ENCODE measurements around the gene FARP2.
"Not testable (repeated sequence)": the region's sequence is repeated elsewhere in the genome, so short reads cannot be mapped to it uniquely, and the experiment has no call there.

FARP2 gene, protein sequence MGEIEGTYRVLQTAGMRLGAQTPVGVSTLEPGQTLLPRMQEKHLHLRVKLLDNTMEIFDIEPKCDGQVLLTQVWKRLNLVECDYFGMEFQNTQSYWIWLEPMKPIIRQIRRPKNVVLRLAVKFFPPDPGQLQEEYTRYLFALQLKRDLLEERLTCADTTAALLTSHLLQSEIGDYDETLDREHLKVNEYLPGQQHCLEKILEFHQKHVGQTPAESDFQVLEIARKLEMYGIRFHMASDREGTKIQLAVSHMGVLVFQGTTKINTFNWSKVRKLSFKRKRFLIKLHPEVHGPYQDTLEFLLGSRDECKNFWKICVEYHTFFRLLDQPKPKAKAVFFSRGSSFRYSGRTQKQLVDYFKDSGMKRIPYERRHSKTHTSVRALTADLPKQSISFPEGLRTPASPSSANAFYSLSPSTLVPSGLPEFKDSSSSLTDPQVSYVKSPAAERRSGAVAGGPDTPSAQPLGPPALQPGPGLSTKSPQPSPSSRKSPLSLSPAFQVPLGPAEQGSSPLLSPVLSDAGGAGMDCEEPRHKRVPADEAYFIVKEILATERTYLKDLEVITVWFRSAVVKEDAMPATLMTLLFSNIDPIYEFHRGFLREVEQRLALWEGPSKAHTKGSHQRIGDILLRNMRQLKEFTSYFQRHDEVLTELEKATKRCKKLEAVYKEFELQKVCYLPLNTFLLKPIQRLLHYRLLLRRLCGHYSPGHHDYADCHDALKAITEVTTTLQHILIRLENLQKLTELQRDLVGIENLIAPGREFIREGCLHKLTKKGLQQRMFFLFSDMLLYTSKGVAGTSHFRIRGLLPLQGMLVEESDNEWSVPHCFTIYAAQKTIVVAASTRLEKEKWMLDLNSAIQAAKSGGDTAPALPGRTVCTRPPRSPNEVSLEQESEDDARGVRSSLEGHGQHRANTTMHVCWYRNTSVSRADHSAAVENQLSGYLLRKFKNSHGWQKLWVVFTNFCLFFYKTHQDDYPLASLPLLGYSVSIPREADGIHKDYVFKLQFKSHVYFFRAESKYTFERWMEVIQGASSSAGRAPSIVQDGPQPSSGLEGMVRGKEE

DNA sequence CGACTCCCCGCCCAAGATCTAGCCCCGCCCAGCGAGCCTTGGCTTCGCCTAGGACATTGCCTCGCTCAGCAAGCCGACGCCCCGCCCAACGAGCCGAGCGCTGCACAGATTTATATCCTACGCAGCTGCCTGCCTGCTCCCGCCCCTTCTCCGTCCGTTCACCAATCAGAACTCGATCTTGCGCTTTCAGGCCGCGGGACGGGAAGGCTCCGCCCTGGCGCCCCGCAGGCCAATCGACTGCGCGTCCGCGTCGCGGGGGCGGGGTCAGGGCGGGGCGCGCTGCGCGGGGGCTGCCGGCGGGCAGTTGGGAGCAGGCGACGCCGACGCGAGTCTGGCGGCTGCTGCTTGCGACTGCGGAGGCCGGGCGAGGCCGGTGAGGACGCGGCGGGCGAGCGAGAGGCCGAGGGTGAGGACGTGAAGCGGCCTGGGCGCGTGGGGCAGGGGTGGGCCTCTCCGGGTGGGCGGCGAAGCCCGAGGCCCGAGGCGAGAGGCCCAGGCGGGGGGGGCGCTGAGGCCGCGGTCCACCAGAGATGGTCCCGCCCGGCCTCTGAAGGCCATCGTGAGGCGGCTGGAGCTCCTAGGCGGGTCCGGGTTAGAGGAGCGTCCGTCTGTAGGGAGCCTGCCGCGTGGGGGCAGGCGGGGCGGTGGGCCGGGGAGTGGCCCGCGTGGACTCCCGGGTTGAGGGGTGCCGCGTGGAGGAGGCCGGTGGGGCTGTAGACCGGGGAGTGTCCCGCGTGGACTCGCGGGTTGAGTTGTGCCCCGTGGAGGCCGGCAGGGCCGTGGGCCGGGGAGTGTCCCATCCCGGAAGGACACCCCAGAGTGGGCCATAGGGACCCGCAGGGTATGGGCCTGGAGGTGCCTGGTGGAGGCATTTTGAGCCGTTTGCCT, at the start of gene FARP2:
TSS of gene FARP2 (plus strand) at position 303 of the 888 bp plus-strand sequence. CDS start 16,823 bp downstream, outside the sequence.
- DNase-seq, result peak; percentile 93

DNA sequence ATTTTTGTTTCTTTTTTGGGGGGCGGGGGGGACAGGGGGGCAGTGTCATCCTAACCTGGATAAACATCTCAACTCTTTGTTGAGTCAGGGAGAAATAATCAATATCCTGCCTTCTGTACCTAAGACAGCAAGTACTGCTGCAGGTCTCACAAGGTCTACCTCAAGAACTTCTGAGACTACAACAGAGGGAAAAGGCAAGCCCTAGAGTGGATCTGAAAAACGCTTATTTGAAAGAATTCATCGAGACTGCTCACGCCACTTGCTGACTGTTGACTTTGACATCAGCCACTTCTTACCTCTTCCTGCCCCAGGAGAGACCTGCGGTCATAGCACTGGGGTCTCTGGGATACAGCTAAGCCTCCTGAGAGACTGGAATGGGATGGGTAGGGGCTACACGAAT, 49.0 kb upstream of the FARP2 start:
- DNase-seq, result no peak

DNA sequence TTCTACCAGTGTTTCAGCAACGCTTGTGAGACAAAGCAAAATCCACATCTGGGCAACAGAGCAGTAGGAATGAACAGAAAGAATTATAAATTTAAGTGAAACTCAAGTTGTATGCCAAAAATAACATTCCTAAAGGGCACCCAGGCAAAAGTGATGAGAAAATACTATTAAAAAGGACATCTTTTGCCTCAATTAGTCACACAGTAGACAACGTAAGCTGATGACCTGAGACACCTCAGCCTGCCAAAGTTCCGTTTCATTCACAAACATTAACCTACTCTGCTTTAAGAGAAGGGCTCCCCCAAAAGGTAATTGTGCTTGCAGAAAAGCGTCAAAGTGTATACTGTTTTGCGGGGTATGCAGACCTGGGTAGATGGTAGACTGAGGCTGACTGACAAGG, 47.8 kb upstream of the FARP2 start:
- no peak for DNase-seq

DNA sequence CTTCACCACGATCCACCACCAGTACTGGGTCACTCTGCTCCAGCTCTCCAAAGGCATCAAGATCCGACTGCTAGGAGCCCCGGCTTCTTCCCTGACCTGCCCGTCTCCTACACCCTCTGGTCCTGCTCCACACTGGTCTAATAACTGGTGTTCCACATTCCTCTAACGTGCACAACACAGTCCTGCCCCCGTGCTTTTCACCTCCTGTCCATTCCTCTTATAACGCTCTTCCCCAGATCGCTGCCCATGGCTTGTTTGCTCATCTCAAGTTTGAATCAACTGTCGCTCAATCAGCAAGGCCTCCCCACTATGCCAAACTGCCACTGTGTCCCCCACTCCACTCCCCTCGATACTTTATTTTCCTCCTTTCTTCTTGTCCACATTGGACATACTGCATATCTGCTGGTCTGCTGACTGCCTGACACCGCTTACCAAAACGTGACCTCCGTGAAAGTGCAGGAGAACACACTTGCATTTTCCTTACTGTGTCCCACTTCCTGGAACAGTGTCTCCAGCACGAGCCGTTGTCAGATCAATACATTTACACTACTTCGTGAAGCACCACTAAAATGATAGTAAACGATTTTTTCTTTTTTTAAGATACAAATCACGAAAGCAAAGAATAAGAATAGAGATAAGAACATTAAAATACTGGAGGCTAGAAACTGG, 47.1 kb upstream of the FARP2 start:
- DNase-seq, result no peak

DNA sequence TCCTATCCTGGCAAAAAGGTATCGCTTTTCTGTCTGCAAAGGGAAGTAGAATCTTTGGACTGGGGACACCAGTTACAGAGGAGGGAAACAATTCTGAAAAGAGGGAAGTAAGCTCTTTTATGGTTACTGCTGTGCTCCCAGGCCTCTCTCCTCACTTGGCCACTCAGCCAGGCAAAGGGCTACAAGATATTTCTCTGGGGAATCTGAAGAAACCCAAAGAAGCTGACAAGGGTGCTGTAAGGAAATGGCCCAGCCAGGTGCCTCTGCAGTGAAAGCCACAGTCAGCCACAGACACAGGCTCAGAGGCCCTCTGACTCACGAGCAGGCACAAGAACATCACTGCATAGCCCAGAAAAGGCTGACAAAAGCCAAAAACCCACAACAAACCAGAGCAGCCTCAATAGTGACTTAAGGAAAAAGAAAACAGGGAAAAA, 46.4 kb upstream of the FARP2 start:
- DNase-seq, result no peak

DNA sequence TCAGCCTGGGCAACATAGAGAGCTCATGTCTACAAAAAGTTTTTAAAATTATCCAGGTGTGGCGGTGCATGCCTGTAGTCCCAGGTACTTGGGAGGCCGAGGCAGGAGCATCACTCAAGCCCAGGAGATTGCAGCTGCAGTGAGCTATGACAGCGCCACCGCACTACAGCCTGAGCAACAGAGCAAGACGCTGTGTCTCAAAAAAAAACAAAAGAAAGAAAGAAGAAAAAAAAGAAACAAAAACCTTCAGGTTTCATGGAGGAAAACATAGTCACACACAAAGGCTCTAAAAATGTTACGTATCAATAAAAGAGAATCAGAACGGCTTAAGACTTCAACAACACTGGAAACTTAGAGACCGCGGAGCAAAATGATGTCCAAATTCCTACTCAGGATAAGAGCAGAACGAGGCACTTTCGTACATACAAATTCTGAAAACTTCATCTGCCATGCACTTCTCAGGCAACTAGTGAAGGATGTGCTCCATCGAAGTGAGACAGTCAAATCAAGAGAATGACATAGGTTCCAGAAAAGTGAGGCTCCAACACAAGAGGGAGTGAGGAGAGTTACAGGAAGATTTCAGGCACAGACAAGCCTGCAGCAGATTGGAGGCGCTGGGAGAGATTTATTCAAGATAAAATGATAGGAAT, 45.0 kb upstream of the FARP2 start:
- no peak for DNase-seq

DNA sequence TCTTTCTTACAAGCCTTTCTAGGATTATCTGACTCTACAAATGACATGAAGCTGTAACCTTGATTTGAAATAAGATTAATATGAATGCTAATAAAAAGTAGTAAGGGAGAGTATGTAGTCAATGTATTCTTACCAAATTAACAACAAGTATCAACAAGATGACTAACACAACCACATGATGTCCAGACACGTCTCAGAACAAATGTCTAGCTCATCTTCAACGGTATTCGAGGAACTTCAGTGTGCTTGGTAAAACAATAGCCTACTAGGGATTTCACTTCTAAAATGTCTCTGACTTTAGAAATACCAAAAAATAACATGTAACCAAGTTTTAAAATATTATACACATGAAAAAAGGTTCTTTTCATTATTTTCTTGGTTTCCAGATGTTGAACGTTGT, 44.0 kb upstream of the FARP2 start:
- no peak for DNase-seq

DNA sequence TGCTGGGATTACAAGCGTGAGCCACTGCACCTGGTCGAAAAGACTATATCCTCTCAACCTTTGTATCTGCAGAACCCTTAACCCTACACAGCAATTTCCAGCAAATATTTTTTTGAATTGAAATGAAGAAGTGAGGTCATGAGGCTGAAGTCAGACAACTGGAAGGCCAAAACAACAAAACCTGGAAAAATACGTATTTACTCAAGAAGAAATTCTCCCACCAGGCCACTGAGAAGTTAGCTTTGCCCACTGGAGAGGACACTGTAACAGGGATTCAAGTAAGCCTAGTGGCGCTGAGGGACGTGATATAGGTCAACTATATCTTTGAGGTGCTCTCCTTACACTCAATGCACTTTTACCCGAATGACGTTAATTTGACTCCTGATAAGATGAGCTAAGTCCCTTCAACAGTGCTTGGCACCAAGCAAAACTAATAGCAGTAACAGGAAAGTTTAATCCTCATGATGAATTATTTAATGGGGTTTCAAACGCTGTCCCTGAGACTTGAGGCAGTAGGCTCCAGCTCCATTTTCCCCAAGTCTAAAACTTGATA, 42.5 kb upstream of the FARP2 start:
- DNase-seq, result no peak

DNA sequence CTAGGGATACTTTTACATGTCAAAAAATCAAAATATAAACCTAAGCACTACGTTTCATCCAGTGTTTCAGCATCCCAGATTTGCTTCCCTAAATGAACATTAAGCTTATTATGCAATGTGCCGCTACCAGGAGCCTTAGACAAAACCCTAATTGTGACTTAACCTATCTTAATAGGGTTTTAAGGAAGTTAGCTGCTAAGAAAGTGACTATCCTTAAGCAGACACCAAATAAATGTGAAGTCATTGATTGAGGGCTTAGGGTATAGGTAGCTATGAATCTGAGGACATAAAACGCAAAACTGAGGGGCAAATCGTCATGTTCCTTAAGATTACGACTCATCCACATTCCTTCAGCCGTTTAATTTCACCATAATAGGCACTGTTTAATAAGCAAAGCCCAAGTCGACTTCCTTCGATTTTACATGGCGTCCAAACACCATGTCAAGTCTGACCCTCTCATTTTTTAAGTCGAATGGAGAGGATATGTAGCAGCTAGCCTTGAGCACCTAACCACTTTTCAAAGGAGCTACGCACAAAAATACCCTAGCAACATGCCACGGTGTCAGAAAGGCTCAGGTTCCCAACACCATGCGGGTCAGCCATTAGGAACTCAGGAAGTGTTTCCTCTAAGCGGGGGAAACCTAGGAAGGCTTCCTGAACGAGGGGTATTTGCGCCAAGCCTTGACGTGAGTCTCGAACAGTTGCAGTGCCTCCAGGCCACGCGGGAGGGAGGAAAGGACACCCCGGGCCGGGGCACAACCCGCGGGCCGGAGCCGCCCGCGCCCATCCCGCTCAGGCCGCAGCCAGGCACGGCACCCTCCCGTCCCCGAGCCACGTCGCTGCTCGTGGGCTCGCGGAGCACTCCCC, 41.6 kb upstream of the FARP2 start:
- DNase-seq, result peak; percentile 57

DNA sequence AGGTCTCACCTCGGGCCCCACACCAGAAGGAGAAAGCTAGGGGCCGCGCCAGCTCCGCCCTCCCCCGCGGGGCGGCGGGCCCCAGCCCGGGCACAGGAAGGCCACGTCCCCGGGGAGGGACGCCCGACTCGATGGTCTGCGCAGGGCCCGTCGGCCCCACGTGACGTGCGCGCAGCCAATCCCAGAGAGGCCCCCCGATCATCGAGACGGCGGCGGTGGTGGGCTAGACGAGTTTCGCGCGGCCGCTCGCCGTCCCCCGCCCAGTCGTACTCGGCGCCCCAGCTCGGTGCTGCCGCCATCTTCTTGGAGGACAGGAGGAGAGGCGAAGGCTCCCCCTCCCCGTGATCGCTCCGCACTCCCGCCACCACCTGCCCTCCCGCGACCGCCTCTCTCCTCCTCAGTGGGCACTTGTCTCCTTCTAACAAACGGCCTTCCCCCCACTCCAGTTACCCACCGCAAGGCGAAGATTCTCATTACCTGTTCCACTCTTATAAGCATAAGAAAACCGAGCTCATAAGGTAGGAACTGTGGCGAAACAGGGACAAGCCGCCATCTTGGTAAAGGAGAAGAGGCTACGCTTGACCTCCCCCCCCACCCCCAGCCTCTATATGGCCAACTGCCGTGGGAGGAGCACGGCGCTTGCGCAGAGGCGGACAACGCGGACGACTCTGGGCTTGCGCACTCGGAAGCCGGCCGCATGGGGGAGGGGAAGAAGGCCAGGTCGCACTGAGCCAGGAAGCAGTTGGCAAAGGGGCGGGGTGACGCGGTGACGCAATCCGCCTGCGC, 40.8 kb upstream of the FARP2 start, which contains the start of gene HDLBP:
TSS of gene HDLBP (minus strand) at position 580 of the 786 bp plus-strand sequence. CDS start 48,803 bp downstream, outside the sequence.
- DNase-seq, result peak; percentile 95

DNA sequence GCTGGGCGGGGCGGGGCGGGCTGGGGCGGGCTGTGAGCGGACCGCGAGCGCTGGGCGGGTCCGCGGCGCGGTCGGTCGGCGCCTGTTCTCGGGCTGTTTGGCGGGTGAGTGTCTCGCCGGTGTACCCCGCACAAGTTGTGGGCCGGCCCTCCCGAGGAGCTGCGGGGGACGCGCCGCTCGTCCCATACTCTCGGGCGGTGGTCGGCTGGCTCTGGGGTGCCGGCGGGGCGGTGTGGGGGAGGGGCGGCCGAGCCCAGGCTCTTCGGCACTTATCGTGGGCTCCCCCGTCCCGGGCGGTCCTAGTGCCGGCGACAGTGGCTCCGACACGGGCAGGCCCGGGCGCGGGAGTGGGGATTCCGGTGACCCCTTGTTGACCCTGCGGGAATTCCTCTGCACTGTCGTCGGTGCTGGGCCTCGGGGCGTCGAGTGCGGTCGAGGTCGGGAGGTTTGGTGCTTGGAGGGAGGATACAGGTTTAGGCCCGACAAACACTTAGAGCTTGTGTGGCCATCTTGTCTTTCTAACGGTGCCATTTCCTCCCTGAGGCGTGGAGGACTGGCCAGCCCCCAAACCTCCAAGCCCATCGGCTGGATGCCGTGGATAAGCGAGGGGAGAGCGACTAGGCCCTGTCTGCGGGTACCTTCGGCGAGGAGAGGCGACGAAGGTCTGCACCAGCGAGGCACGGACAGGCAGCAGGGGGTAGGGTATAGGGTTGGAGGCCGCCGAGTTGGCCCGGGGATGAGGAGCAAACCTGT, 40.0 kb upstream of the FARP2 start, which contains the start of gene SEPTIN2:
TSS of gene SEPTIN2 (plus strand) at position 47 of the 753 bp plus-strand sequence. CDS start 8,308 bp downstream, outside the sequence.
- DNase-seq, result no peak

DNA sequence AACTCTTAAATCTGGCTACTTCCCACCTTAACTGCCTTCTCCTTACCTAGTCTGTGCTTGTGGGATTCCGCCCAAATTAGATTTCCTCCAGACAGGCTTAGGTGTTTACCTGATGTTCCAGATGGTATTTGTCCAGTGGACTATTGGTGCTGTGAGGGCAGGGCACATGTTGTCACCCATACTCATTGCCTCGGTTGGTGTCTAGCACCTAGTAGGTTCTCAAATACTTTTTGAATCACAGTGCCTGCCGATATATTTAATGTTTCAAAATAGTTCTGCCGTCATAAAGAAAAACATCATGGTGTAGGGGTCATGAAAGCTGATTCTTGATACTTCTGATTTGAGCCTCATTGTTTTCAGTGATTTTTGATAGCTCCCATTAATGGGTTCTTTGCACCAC, 39.3 kb upstream of the FARP2 start:
- DNase-seq, result no peak

DNA sequence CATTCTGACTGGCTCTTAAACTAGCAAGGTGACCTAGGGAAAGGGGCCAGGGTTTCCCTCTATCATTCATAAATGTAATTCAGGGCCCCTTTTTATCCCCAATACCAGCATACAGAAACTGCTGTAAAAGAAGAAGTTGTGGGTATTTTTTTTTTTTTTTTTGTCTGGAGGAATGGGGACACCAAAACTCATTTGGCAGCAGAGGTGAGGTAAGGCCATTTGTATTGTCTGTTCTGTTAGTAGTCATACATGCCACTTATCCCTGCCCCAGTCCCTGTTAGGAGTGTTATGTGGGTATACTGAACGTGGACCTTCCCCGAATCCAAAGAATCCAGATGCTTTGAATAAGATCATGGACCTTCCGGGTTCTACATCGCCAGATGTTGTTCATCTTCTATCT, 38.7 kb upstream of the FARP2 start:
- DNase-seq, result no peak

DNA sequence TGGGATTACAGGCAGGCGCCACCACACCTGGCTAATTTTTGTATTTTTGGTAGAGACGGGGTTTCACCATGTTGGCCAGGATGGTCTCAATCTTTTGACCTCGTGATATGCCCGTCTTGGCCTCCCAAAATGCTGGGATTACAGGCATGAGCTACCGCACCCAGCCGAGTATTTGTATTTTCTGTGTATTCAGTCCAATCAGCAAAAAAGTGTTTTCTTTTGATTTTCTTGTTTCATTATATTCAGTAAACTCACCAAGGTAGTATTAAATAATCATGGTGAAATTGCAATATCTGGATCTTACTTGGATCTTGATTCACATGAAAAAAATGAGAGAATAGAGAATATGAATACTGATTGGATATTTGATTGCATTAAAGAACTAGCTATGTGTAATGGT, 37.3 kb upstream of the FARP2 start:
- not testable (repeated sequence) for DNase-seq

DNA sequence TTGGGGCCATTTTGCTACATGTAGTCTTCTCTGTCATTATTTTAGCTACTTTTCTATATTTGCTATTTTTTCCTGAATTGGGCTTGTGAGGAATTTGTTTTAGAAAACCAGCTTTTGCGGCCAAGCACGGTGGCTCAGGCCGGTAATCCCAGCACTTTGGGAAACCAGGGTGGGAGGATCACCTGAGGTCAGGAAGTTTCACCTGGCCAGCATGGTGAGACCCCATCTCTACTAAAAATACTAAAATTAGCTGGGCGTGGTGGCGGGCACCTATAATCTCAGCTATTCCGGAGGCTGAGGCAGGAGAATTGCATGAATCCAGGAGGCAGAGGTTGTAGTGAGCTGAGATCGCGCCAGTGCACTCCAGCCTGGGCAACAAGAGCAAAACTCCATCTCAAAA, 35.7 kb upstream of the FARP2 start:
- DNase-seq, result no peak

DNA sequence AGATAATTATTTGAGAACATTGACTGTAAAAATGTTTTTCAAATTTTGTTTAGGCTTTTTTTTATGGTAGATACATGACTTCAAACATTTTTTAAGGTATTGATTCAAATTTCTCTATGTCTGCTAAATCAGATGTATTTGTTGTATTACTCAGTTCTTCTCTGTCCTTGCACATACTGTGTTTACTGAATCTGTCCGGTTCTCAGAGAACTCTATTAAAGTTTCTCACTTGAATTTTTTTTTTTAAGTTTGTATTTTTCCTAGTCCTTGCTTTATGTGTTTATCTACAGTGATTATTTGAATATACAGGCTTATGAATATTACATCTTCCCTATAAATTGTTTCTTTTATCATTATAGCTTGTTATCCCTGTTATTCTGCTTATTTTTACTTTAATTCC, 35.1 kb upstream of the FARP2 start:
- DNase-seq, result no peak

DNA sequence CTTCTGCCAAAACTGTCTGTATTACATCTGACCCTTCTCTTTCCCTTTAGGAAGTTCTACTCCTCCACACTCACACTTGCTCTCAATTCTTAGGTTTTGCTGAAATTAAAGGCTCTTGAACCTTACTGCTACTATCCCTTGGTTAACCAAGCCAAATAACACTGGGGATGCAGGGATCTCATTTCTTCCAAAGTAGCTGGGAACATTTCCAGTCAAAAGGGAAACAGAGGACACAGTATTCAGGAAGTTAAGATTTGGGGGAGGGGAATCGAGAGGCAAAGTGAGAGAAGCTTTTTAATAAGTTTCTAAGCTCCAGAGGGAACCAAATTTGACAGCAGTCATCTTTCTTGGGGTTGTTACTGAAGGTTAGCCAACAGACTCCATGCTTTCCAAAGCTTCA, 34.2 kb upstream of the FARP2 start:
- no peak for DNase-seq

DNA sequence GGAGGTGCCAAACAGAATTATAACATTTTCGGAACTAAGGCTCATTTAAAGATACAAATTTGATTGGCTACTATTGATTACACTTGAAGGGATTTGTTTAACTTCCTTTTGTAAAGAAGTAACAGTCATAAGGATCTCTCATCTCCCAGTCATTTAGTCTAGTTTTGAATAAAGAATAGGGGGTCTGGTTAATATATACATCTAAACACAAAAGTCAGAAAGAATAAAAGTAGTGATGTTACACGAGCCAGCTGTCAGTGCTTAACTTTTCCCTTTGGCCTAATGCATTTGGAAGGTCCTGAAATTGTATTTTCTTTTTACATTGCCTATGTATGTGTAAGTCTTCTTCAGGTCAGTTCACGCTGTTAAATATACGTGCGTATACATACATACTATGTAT, 32.3 kb upstream of the FARP2 start:
- no peak for DNase-seq

Measured in NCI-H510A (cell line).